WTC11 (cell line): ENCODE measurements around the gene ZYG11B. TPM values are rescaled to one million over a fixed set of nuclear protein-coding genes. Genes with fewer than 3 reads are reported as not detected.

Experiments used
- ATAC-seq: fragments of 200-7000 bp; cut with Tn5 transposase; 2 replicates; pipeline ENCODE4 v1.10.0; 2021; ENCODE audit warnings: mild to moderate bottlenecking, moderate library complexity
- CTCF ChIA-PET: fragments of 300-600 bp; sonication (Branson Sonifier 250); formaldehyde crosslinking; loops from one replicate; lab custom pipeline; 2021; ENCODE audit warnings: antibody characterized with exemption; lab: Charles Lee
- POLR2A ChIA-PET: fragments of 350-600 bp; sonication (Branson Sonifier 250); formaldehyde crosslinking; loops from one replicate; lab custom pipeline; 2021; ENCODE audit warnings: antibody characterized with exemption; lab: Charles Lee
- DNase-seq: peaks from one replicate; pipeline ENCODE4 v3.0.0; 2021; ENCODE audit warnings: low spot score
- H3K27ac Mint-ChIP-seq: 2 replicates; pipeline ENCODE4 v1.8.0; 2021; ENCODE audit warnings: mixed read lengths
- H3K27me3 Mint-ChIP-seq: 2 replicates; pipeline ENCODE4 v1.8.0; 2021; ENCODE audit warnings: low read depth, mild to moderate bottlenecking, moderate library complexity, mixed read lengths
- H3K36me3 Mint-ChIP-seq: 2 replicates; pipeline ENCODE4 v1.8.0; 2021; ENCODE audit warnings: mixed read lengths
- H3K4me1 Mint-ChIP-seq: 2 replicates; pipeline ENCODE4 v1.8.0; 2022; ENCODE audit warnings: mixed read lengths
- H3K4me3 Mint-ChIP-seq: 2 replicates; pipeline ENCODE4 v1.8.0; 2021; ENCODE audit warnings: mild to moderate bottlenecking, moderate library complexity, mixed read lengths
- H3K9me3 Mint-ChIP-seq: 2 replicates; pipeline ENCODE4 v1.8.0; 2021; ENCODE audit warnings: mixed read lengths
- AR ChIP-seq: fragments of 250-450 bp; sonication (Bioruptor Pico); IDR thresholded peaks from 2 replicates; pipeline ENCODE4 v1.9.0; 2021; ENCODE audit warnings: mild to moderate bottlenecking
- ATF1 ChIP-seq: sonication (generic); formaldehyde crosslinking; IDR thresholded peaks from 2 replicates; pipeline ENCODE4 v1.8.1; 2023; ENCODE audit warnings: mild to moderate bottlenecking, moderate library complexity, missing genetic modification reagents
- CTCF ChIP-seq: fragments of 200-600 bp; IDR thresholded peaks from 2 replicates; pipeline ENCODE4 v1.8.0; 2022; ENCODE audit warnings: antibody characterized with exemption
- E2F5 ChIP-seq: sonication (generic); formaldehyde crosslinking; IDR thresholded peaks from 2 replicates; pipeline ENCODE4 v1.8.1; 2022; ENCODE audit warnings: mild to moderate bottlenecking, moderate library complexity, missing genetic modification reagents
- EMX1 ChIP-seq: fragments of 250-450 bp; sonication (Bioruptor Pico); IDR thresholded peaks from 2 replicates; pipeline ENCODE4 v1.8.0; 2021; ENCODE audit warnings: mild to moderate bottlenecking
- FOXJ3 ChIP-seq: sonication (generic); formaldehyde crosslinking; IDR thresholded peaks from 2 replicates; pipeline ENCODE4 v1.9.0; 2021; ENCODE audit warnings: missing genetic modification reagents, mild to moderate bottlenecking, borderline replicate concordance
- GTF2I ChIP-seq: fragments of 250-450 bp; sonication (Bioruptor Pico); conservative IDR thresholded peaks from 2 replicates; pipeline ENCODE4 v1.4.0; 2021; ENCODE audit warnings: mild to moderate bottlenecking
- JAZF1 ChIP-seq: fragments of 250-450 bp; sonication (Bioruptor Pico); IDR thresholded peaks from 2 replicates; pipeline ENCODE4 v1.9.0; 2021; ENCODE audit warnings: moderate library complexity, mild to moderate bottlenecking, inconsistent platforms
- MAX ChIP-seq: sonication (generic); formaldehyde crosslinking; IDR thresholded peaks from 2 replicates; pipeline ENCODE4 v1.8.0; 2022; ENCODE audit warnings: mild to moderate bottlenecking, missing genetic modification reagents
- NFATC4 ChIP-seq: fragments of 250-450 bp; sonication (Bioruptor Pico); IDR thresholded peaks from 2 replicates; pipeline ENCODE4 v1.9.0; 2021; ENCODE audit warnings: mild to moderate bottlenecking
- NR1H2 ChIP-seq: sonication (generic); formaldehyde crosslinking; IDR thresholded peaks from 2 replicates; pipeline ENCODE4 v1.9.0; 2021; ENCODE audit warnings: mild to moderate bottlenecking, moderate library complexity, missing genetic modification reagents
- RELA ChIP-seq: sonication (generic); formaldehyde crosslinking; IDR thresholded peaks from 2 replicates; pipeline ENCODE4 v1.8.1; 2022; ENCODE audit warnings: missing genetic modification reagents, mild to moderate bottlenecking, borderline replicate concordance
- SP1 ChIP-seq: sonication (generic); formaldehyde crosslinking; conservative IDR thresholded peaks from 2 replicates; pipeline ENCODE4 v1.8.1; 2022; ENCODE audit warnings: missing genetic modification reagents
- TP53 ChIP-seq: sonication (generic); formaldehyde crosslinking; IDR thresholded peaks from 2 replicates; pipeline ENCODE4 v1.8.1; 2023; ENCODE audit warnings: mild to moderate bottlenecking, missing genetic modification reagents
- ZBTB21 ChIP-seq: sonication (generic); formaldehyde crosslinking; IDR thresholded peaks from 2 replicates; pipeline ENCODE4 v1.8.1; 2023; ENCODE audit warnings: mild to moderate bottlenecking, missing genetic modification reagents, borderline replicate concordance
- ZMAT4 ChIP-seq: fragments of 250-450 bp; sonication (Bioruptor Pico); IDR thresholded peaks from 2 replicates; pipeline ENCODE4 v1.9.0; 2021; ENCODE audit warnings: mild to moderate bottlenecking
- ZNF121 ChIP-seq: sonication (generic); formaldehyde crosslinking; IDR thresholded peaks from 2 replicates; pipeline ENCODE4 v1.8.0; 2023; ENCODE audit warnings: missing genetic modification reagents
- ZNF281 ChIP-seq: sonication (generic); formaldehyde crosslinking; IDR thresholded peaks from 2 replicates; pipeline ENCODE4 v1.8.0; 2023; ENCODE audit warnings: mild to moderate bottlenecking, missing genetic modification reagents
- total RNA-seq: library from RNA; stranded (reverse); gene quantifications from 3 replicates; pipeline ENCODE4 v1.2.3, GENCODE V29; 2021
- TF ChIP-seq, protein P1 (sequence below): sonication (generic); formaldehyde crosslinking; IDR thresholded peaks from 2 replicates; pipeline ENCODE4 v1.8.1; 2023; ENCODE audit warnings: mild to moderate bottlenecking, missing genetic modification reagents
- TF ChIP-seq, protein P2 (sequence below): sonication (generic); formaldehyde crosslinking; conservative IDR thresholded peaks from 2 replicates; pipeline ENCODE4 v1.8.1; 2023; ENCODE audit warnings: mild to moderate bottlenecking, low read depth, missing genetic modification reagents, moderate library complexity
- TF ChIP-seq, protein P3 (sequence below): sonication (generic); formaldehyde crosslinking; IDR thresholded peaks from 2 replicates; pipeline ENCODE4 v1.8.0; 2023; ENCODE audit warnings: missing genetic modification reagents

Gene ZYG11B
- total RNA-seq, 1 experiment from 2014 or later, result 19.2 TPM

GRCh38 chr1:52855584-52855983 lies 129.3 kb downstream of the ZYG11B start:
- Mint-ChIP-seq H3K27ac (no peak overlapping the region), H3K9me3 (no peaks in the 10 kb centered on the region), H3K4me3 (no peak overlapping the region), H3K4me1 (peaks cover 3% of the 10 kb centered on the region; the same call in 1 of the 2 replicates), H3K27me3 (no peaks in the 10 kb centered on the region), H3K36me3 (peaks cover 4% of the 10 kb centered on the region; the same call in 1 of the 2 replicates)
- no peak for DNase-seq
- ChIA-PET POLR2A (no interaction called here), CTCF (no interaction called here)
- no peak for ATAC-seq
- TF ChIP-seq, protein P1, sequence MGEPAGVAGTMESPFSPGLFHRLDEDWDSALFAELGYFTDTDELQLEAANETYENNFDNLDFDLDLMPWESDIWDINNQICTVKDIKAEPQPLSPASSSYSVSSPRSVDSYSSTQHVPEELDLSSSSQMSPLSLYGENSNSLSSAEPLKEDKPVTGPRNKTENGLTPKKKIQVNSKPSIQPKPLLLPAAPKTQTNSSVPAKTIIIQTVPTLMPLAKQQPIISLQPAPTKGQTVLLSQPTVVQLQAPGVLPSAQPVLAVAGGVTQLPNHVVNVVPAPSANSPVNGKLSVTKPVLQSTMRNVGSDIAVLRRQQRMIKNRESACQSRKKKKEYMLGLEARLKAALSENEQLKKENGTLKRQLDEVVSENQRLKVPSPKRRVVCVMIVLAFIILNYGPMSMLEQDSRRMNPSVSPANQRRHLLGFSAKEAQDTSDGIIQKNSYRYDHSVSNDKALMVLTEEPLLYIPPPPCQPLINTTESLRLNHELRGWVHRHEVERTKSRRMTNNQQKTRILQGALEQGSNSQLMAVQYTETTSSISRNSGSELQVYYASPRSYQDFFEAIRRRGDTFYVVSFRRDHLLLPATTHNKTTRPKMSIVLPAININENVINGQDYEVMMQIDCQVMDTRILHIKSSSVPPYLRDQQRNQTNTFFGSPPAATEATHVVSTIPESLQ (CRISPR knock-in tag), result no peak
- no peak for TF ChIP-seq RELA (CRISPR knock-in tag)
- no peak for TF ChIP-seq ZNF281 (CRISPR knock-in tag)
- no peak for TF ChIP-seq SP1 (CRISPR knock-in tag)
- no peak for TF ChIP-seq FOXJ3 (CRISPR knock-in tag)
- no peak for TF ChIP-seq EMX1 (CRISPR knock-in tag)
- no peak for TF ChIP-seq JAZF1 (CRISPR knock-in tag)
- TF ChIP-seq MAX (CRISPR knock-in tag), result no peak
- TF ChIP-seq ZNF121 (CRISPR knock-in tag), result no peak
- TF ChIP-seq NR1H2 (CRISPR knock-in tag), result no peak
- no peak for TF ChIP-seq ZBTB21 (CRISPR knock-in tag)
- no peak for TF ChIP-seq ZMAT4
- TF ChIP-seq E2F5 (CRISPR knock-in tag), result no peak
- TF ChIP-seq NFATC4 (CRISPR knock-in tag), result no peak
- no peak for TF ChIP-seq CTCF
- no peak for TF ChIP-seq ATF1 (CRISPR knock-in tag)
- TF ChIP-seq GTF2I, result no peak

GRCh38 chr1:52856026-52856425 lies 129.8 kb downstream of the ZYG11B start:
- ATAC-seq (no peak), DNase-seq (no peak)
- Mint-ChIP-seq H3K4me1 (peaks cover 3% of the 10 kb centered on the region; the same call in 1 of the 2 replicates), H3K9me3 (no peaks in the 10 kb centered on the region), H3K4me3 (no peak overlapping the region), H3K27ac (no peak overlapping the region), H3K36me3 (peaks cover 4% of the 10 kb centered on the region; the same call in 1 of the 2 replicates), H3K27me3 (no peaks in the 10 kb centered on the region)
- CTCF ChIA-PET, result no interaction called here
- POLR2A ChIA-PET, result no interaction called here
- no peak for TF ChIP-seq ZBTB21 (CRISPR knock-in tag)
- TF ChIP-seq AR, result no peak
- TF ChIP-seq, protein P2, sequence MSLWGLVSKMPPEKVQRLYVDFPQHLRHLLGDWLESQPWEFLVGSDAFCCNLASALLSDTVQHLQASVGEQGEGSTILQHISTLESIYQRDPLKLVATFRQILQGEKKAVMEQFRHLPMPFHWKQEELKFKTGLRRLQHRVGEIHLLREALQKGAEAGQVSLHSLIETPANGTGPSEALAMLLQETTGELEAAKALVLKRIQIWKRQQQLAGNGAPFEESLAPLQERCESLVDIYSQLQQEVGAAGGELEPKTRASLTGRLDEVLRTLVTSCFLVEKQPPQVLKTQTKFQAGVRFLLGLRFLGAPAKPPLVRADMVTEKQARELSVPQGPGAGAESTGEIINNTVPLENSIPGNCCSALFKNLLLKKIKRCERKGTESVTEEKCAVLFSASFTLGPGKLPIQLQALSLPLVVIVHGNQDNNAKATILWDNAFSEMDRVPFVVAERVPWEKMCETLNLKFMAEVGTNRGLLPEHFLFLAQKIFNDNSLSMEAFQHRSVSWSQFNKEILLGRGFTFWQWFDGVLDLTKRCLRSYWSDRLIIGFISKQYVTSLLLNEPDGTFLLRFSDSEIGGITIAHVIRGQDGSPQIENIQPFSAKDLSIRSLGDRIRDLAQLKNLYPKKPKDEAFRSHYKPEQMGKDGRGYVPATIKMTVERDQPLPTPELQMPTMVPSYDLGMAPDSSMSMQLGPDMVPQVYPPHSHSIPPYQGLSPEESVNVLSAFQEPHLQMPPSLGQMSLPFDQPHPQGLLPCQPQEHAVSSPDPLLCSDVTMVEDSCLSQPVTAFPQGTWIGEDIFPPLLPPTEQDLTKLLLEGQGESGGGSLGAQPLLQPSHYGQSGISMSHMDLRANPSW (CRISPR knock-in tag), result no peak
- TF ChIP-seq EMX1 (CRISPR knock-in tag), result no peak
- TF ChIP-seq, protein P3, sequence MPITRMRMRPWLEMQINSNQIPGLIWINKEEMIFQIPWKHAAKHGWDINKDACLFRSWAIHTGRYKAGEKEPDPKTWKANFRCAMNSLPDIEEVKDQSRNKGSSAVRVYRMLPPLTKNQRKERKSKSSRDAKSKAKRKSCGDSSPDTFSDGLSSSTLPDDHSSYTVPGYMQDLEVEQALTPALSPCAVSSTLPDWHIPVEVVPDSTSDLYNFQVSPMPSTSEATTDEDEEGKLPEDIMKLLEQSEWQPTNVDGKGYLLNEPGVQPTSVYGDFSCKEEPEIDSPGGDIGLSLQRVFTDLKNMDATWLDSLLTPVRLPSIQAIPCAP (CRISPR knock-in tag), result no peak
- TF ChIP-seq TP53 (CRISPR knock-in tag), result no peak
